Progenitor cell of endocrine pancreas (in vitro differentiated cells): ENCODE results near the gene IBA57. TPM values are rescaled to one million over a fixed set of nuclear protein-coding genes. Genes with fewer than 3 reads are reported as not detected.

ENCODE experiments used
- DNase-seq: peaks from one replicate; pipeline ENCODE4 v3.0.0; 2021; ENCODE audit warnings: low spot score; ENCODE audit not compliant: unreplicated experiment
- H3K27ac Mint-ChIP-seq: 2 replicates; pipeline ENCODE4 v1.8.0; 2021; ENCODE audit warnings: mild to moderate bottlenecking, moderate library complexity, mixed read lengths
- H3K27me3 Mint-ChIP-seq: 2 replicates; pipeline ENCODE4 v1.8.0; 2021; ENCODE audit warnings: mixed read lengths
- H3K36me3 Mint-ChIP-seq: 2 replicates; pipeline ENCODE4 v1.8.0; 2022; ENCODE audit warnings: mixed read lengths; ENCODE audit not compliant: insufficient read depth
- H3K4me1 Mint-ChIP-seq: 2 replicates; pipeline ENCODE4 v1.8.0; 2021; ENCODE audit warnings: low read depth, mixed read lengths
- H3K4me3 Mint-ChIP-seq: 2 replicates; pipeline ENCODE4 v1.8.0; 2021; ENCODE audit warnings: low read depth, mild to moderate bottlenecking, moderate library complexity, mixed read lengths
- H3K9me3 Mint-ChIP-seq: 2 replicates; pipeline ENCODE4 v1.8.0; 2021; ENCODE audit warnings: low read depth, mixed read lengths
- CTCF ChIP-seq: fragments of 200-600 bp; sonication (generic); IDR thresholded peaks from one replicate; pipeline ENCODE4 v1.5.0; 2021; ENCODE audit warnings: antibody characterized with exemption, mild to moderate bottlenecking; ENCODE audit not compliant: unreplicated experiment
- total RNA-seq: library from RNA; stranded (reverse); gene quantifications from 2 replicates; pipeline ENCODE4 v1.2.1, GENCODE V29; 2021

The IBA57 gene
- total RNA-seq, 1 donor from 2014 or later = 11.2 TPM

GRCh38 chr1:228155596-228156514 lies 9.7 kb upstream of the IBA57 start:
- no peak for DNase-seq
- Mint-ChIP-seq H3K27me3 (no peaks in the 10 kb centered on the region), H3K4me1 (no peaks in the 10 kb centered on the region)

GRCh38 chr1:228156515-228156881 lies 9.1 kb upstream of the IBA57 start:
- H3K27ac Mint-ChIP-seq = no peak overlapping the region
- no peak for DNase-seq
- no peak for TF ChIP-seq CTCF
- H3K36me3 Mint-ChIP-seq = no peaks in the 10 kb centered on the region
- H3K9me3 Mint-ChIP-seq = no peaks in the 10 kb centered on the region
- H3K4me3 Mint-ChIP-seq = no peak overlapping the region
- no peaks in the 10 kb centered on the region for H3K27me3 Mint-ChIP-seq
- no peaks in the 10 kb centered on the region for H3K4me1 Mint-ChIP-seq

More at GRCh38 chr1:228155596-228156514, 9.7 kb upstream of the IBA57 start:
- Mint-ChIP-seq H3K4me3 (no peak overlapping the region), H3K27ac (no peak overlapping the region), H3K36me3 (no peaks in the 10 kb centered on the region), H3K9me3 (no peaks in the 10 kb centered on the region)
- TF ChIP-seq CTCF = no peak

- Mint-ChIP-seq H3K4me3 (no peak overlapping the region), H3K27ac (no peak overlapping the region), H3K9me3 (no peaks in the 10 kb centered on the region), H3K27me3 (no peaks in the 10 kb centered on the region), H3K36me3 (no peaks in the 10 kb centered on the region), H3K4me1 (peaks cover 1% of the 10 kb centered on the region)
- no peak for TF ChIP-seq CTCF
- no peak for DNase-seq
These were observed 8.5 kb upstream of the IBA57 start for GRCh38 chr1:228156941-228157728.

GRCh38 chr1:228157729-228158126 lies 7.9 kb upstream of the IBA57 start:
- Mint-ChIP-seq H3K27ac (no peak overlapping the region), H3K4me1 (peaks cover 1% of the 10 kb centered on the region), H3K36me3 (no peaks in the 10 kb centered on the region), H3K4me3 (no peak overlapping the region), H3K9me3 (no peaks in the 10 kb centered on the region), H3K27me3 (no peaks in the 10 kb centered on the region)
- TF ChIP-seq CTCF = no peak
- no peak for DNase-seq

GRCh38 chr1:228158151-228159007 lies 7.2 kb upstream of the IBA57 start:
- DNase-seq = no peak
- no peak for TF ChIP-seq CTCF
- Mint-ChIP-seq H3K27me3 (no peaks in the 10 kb centered on the region), H3K9me3 (no peaks in the 10 kb centered on the region), H3K4me1 (peaks cover 1% of the 10 kb centered on the region), H3K36me3 (no peaks in the 10 kb centered on the region), H3K27ac (no peak overlapping the region), H3K4me3 (no peak overlapping the region)
